Body of pancreas (tissue), 4 donors: ENCODE results near the gene MESD. TPM values are rescaled to one million over a fixed set of nuclear protein-coding genes. Genes with fewer than 3 reads are reported as not detected.

Experiments
- ATAC-seq: fragments of 150-250 bp; one replicate; pipeline ENCODE4 v1.9.1; 2016
- DNase-seq, 4 donors: peaks; one replicate each; pipeline ENCODE4 v3.0.0-alpha.2; 2019
- H3K27ac ChIP-seq, 4 donors: fragments of 200-600 bp; sonication (generic); 1 replicate in 3 of 4; 2 replicates in 1 of 4; pipeline versions ENCODE4 v1.5.1 to v1.6.1; 2016 to 2019; ENCODE audit warnings: mild to moderate bottlenecking in 1 of 4, mixed read lengths in 1 of 4, moderate library complexity in 1 of 4
- H3K27me3 ChIP-seq, 2 donors: fragments of 200-600 bp; sonication (generic); one replicate each; pipeline ENCODE4 v1.6.0; 2016; ENCODE audit warnings: mild to moderate bottlenecking in 1 of 2
- H3K36me3 ChIP-seq, 2 donors: fragments of 200-600 bp; sonication (generic); replicated peaks in 1 of 2; 2 replicates each; pipeline ENCODE4 v1.5.1; 2016; ENCODE audit warnings: low read depth in 2 of 2; ENCODE audit not compliant: insufficient read depth in 1 of 2
- H3K4me1 ChIP-seq: fragments of 200-600 bp; sonication (generic); one replicate; pipeline ENCODE4 v1.6.0; 2016
- H3K4me3 ChIP-seq, 2 donors: fragments of 200-600 bp; sonication (generic); 1 replicate in 1 of 2; 2 replicates in 1 of 2; pipeline ENCODE4 v1.5.1; 2016 to 2019
- H3K9me3 ChIP-seq, 3 donors: fragments of 200-600 bp; sonication (generic); 1 replicate in 2 of 3; 2 replicates in 1 of 3; pipeline ENCODE4 v1.5.1; 2016
- CTCF ChIP-seq, 7 experiments: fragments of 450-650 bp in 4 of 7; fragments of 200-600 bp in 3 of 7; sonication (generic) in 3 of 7; IDR thresholded peaks; one replicate each; pipeline ENCODE4 v1.5.1; 2016 to 2019; ENCODE audit warnings: antibody characterized with exemption in 7 of 7
- POLR2A ChIP-seq, 3 donors: fragments of 450-650 bp; IDR thresholded peaks; one replicate each; pipeline ENCODE4 v1.6.1; 2016; ENCODE audit warnings: antibody characterized with exemption in 3 of 3, mild to moderate bottlenecking in 2 of 3
- WGBS, 2 donors: methylation state at CpG; one replicate each; pipeline ENCODE4 v1.1.5; 2017; 5-methylcytosine and 5-hydroxymethylcytosine counted together
- intact Hi-C: fragments of 100-400 bp; cut with DNase I; formaldehyde crosslinking; loops from one replicate; pipeline ENCODE4 v1.15.1; 2023
- total RNA-seq, 2 donors: library from RNA; depleted of rRNA; stranded (reverse); fragments of >200 nt; gene quantifications; one replicate each; pipeline ENCODE4 v1.1.0, GENCODE V29; 2016

The MESD gene
- total RNA-seq, 2 donors from 2014 or later = 22.3 to 34.6 TPM

GRCh38 chr15:80991421-80991820, 1.8 kb upstream of the MESD start:
- Histone ChIP-seq H3K4me3 (no peak overlapping the region), H3K36me3 (no peaks in the 10 kb centered on the region), H3K4me1 (peaks cover 43% of the 10 kb centered on the region), H3K27me3 (no peaks in the 10 kb centered on the region), H3K9me3 (no peaks in the 10 kb centered on the region), H3K27ac (peak overlapping the region in 3 of 4 donors; percentile 87 to 91 (median 89))
- 62 to 66% methylated on average over 5 of the region's 5 CpGs for WGBS, 2 donors
- peak; percentile 44 to 75 (median 64) for DNase-seq
- ATAC-seq = peak; percentile 21
- intact Hi-C loops = no loop called here
- TF ChIP-seq CTCF (IDR thresholded peaks at IDR 0.05) (peak in 1 of 7 experiments; percentile 30), POLR2A (IDR thresholded peaks at IDR 0.05) (no peak)

- WGBS, 2 donors = 85 to 88% methylated on average over 1 of the region's 1 CpG
- Histone ChIP-seq H3K9me3 (no peaks in the 10 kb centered on the region), H3K4me3 (no peak overlapping the region), H3K27ac (peak overlapping the region in 3 of 4 donors; percentile 87 to 91 (median 89)), H3K4me1 (peaks cover 45% of the 10 kb centered on the region), H3K27me3 (no peaks in the 10 kb centered on the region), H3K36me3 (no peaks in the 10 kb centered on the region)
- DNase-seq (no peak), ATAC-seq (no peak)
- intact Hi-C loops = no loop called here
- TF ChIP-seq CTCF (IDR thresholded peaks at IDR 0.05) (no peak), POLR2A (IDR thresholded peaks at IDR 0.05) (no peak)
Measured at GRCh38 chr15:80990955-80991354, 1.3 kb upstream of the MESD start.

DNA sequence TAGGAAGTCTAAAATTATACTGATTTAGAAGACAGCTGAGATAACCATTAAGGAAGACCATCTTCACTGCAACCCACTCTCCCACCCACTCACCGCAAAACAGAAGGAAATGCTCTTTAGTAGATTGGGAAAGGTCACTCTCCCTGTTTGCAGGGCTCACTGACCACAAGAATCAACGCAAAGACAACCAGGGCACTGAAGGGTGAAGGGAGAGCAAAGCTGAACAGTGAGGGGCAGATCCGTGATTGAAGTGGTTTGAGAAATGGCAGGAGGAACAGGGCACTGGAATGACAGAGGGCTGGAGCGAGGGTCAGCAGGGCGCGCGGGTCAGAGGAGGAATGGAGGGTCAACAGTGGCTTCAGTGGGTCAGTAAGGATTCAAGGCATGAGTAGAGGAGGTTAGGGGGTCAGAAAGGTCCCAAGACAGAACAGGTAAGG, 520 bp downstream of the MESD start:
- DNase-seq (no peak), ATAC-seq (peak; percentile 0)
- H3K4me1 ChIP-seq = peaks cover 45% of the 10 kb centered on the region

GRCh38 chr15:80988148-80988796, 1.3 kb downstream of the MESD start:
- DNase-seq (no peak), ATAC-seq (no peak)
- Histone ChIP-seq H3K27ac (no peak overlapping the region), H3K9me3 (no peaks in the 10 kb centered on the region), H3K27me3 (no peaks in the 10 kb centered on the region), H3K4me3 (peak overlapping the region in 1 of 2 donors; percentile 92), H3K36me3 (no peaks in the 10 kb centered on the region), H3K4me1 (peaks cover 45% of the 10 kb centered on the region)
- intact Hi-C loops = loop anchor here (10.0 kb wide), 1 partner anchor 277 kb away; no protein-coding TSS in a partner anchor
- no peak for TF ChIP-seq POLR2A (IDR thresholded peaks at IDR 0.05)
- no peak for TF ChIP-seq CTCF (IDR thresholded peaks at IDR 0.05)
- WGBS, 2 donors = 25 to 30% methylated on average over 8 of the region's 8 CpGs

More for the DNA sequence above, 520 bp downstream of the MESD start:
- peak overlapping the region; percentile 83 to 91 (median 88) for H3K27ac ChIP-seq
- WGBS, 2 donors = 1% methylated on average over 7 of the region's 7 CpGs
- TF ChIP-seq CTCF (IDR thresholded peaks at IDR 0.05) (no peak), POLR2A (IDR thresholded peaks at IDR 0.05) (no peak)
- H3K9me3 ChIP-seq = no peaks in the 10 kb centered on the region
- no peaks in the 10 kb centered on the region for H3K36me3 ChIP-seq
- H3K4me3 ChIP-seq = peak overlapping the region; percentile 92 to 94
- intact Hi-C loops = loop anchor here (10.0 kb wide), 1 partner anchor 276 kb away; no protein-coding TSS in a partner anchor
- H3K27me3 ChIP-seq = no peaks in the 10 kb centered on the region
